ENCODE measurements around the gene KCMF1. TPM values are rescaled to one million over a fixed set of nuclear protein-coding genes. Genes with fewer than 3 reads are reported as not detected.

KCMF1 gene
- total and polyA plus RNA-seq, 2 donors (not counting 1 experiment from before 2014, with no cell fraction given) = 43.7 to 81.5 TPM

GRCh38 chr2:85011747-85012146, 40.8 kb downstream of the KCMF1 start:
- Histone ChIP-seq H2AFZ (ENCODE audit: insufficient read depth, low read depth, low read length, poor library complexity, severe bottlenecking) (no peak overlapping the region), H3K4me3 (ENCODE audit: control extremely low read depth in 1 of 5, extremely low read depth in 1 of 5, insufficient read depth in 1 of 5, low read depth in 2 of 5, low read length in 4 of 5) (no peak overlapping the region), H3K36me3 (replicated peaks in 1 of 2; ENCODE audit: control extremely low read depth in 1 of 2, control insufficient read depth in 1 of 2, extremely low read depth in 1 of 2, insufficient read depth in 2 of 2, low read length in 1 of 2) (peaks cover 0 to 6% of the 10 kb centered on the region in 2 experiments), H3K9me3 (ENCODE audit: control extremely low read depth in 1 of 3, control insufficient read depth in 2 of 3, insufficient read depth in 1 of 3, low read length in 2 of 3) (no peaks in the 10 kb centered on the region), H3K4me2 (replicated peaks; ENCODE audit: low read depth, low read length, poor library complexity, severe bottlenecking) (no peak overlapping the region), H3K9ac (ENCODE audit: low read length) (no peak overlapping the region), H4K20me1 (ENCODE audit: control insufficient read depth, insufficient read depth, low read length, poor library complexity, severe bottlenecking) (peaks cover 34% of the 10 kb centered on the region), H3K79me2 (ENCODE audit: control insufficient read depth, insufficient read depth, low read length) (peaks cover 97% of the 10 kb centered on the region), H3K4me1 (ENCODE audit: control insufficient read depth in 2 of 2, insufficient read depth in 2 of 2, low read length in 2 of 2) (peaks cover 46 to 56% of the 10 kb centered on the region in 2 donors), H3K27ac (ENCODE audit: low read length in 2 of 2) (no peak overlapping the region), H3K27me3 (replicated peaks in 1 of 4; ENCODE audit: control extremely low read depth in 1 of 4, control insufficient read depth in 3 of 4, insufficient read depth in 4 of 4, low read length in 3 of 4) (no peaks in the 10 kb centered on the region)
- no peak overlapping the region for H3K4me3 Mint-ChIP-seq
- H3K4me1 Mint-ChIP-seq = peaks cover 74% of the 10 kb centered on the region
- TF ChIP-seq CTCF (IDR thresholded peaks at IDR 0.05) (no peak), EZH2 (IDR thresholded peaks at IDR 0.05; ENCODE audit: borderline replicate concordance, insufficient read depth, low read depth, low read length, poor library complexity, severe bottlenecking) (no peak)
- DNase-seq = no peak
- no peak overlapping the region for H3K27ac Mint-ChIP-seq
- ATAC-seq (ENCODE audit: low read depth) = no peak
- H3K27me3 Mint-ChIP-seq = no peaks in the 10 kb centered on the region
- CTCF ChIA-PET = interaction anchor here (0.6 kb wide), 1 partner anchor 42 kb away, joined by 4 read pairs; no protein-coding TSS in a partner anchor
- 100% methylated on average over 1 of the region's 3 CpGs for WGBS (ENCODE audit: insufficient coverage)
- peaks cover 4% of the 10 kb centered on the region for H3K9me3 Mint-ChIP-seq (ENCODE audit: insufficient read depth)
- intact Hi-C loops (cut with micrococcal nuclease) = no loop called here
- POLR2A ChIA-PET = no interaction called here

- Histone ChIP-seq H3K9ac (ENCODE audit: low read length) (no peak overlapping the region), H3K36me3 (replicated peaks in 1 of 2; ENCODE audit: control extremely low read depth in 1 of 2, control insufficient read depth in 1 of 2, extremely low read depth in 1 of 2, insufficient read depth in 2 of 2, low read length in 1 of 2) (peaks cover 0 to 4% of the 10 kb centered on the region in 2 experiments), H3K4me2 (replicated peaks; ENCODE audit: low read depth, low read length, poor library complexity, severe bottlenecking) (no peak overlapping the region), H3K4me1 (ENCODE audit: control insufficient read depth in 2 of 2, insufficient read depth in 2 of 2, low read length in 2 of 2) (peaks cover 45 to 58% of the 10 kb centered on the region in 2 donors), H4K20me1 (ENCODE audit: control insufficient read depth, insufficient read depth, low read length, poor library complexity, severe bottlenecking) (peaks cover 30% of the 10 kb centered on the region), H3K9me3 (ENCODE audit: control extremely low read depth in 1 of 3, control insufficient read depth in 2 of 3, insufficient read depth in 1 of 3, low read length in 2 of 3) (no peaks in the 10 kb centered on the region), H3K27me3 (replicated peaks in 1 of 4; ENCODE audit: control extremely low read depth in 1 of 4, control insufficient read depth in 3 of 4, insufficient read depth in 4 of 4, low read length in 3 of 4) (no peaks in the 10 kb centered on the region), H3K79me2 (ENCODE audit: control insufficient read depth, insufficient read depth, low read length) (peaks cover 97% of the 10 kb centered on the region), H3K27ac (ENCODE audit: low read length in 2 of 2) (peak overlapping the region in 1 of 2 donors; percentile 29), H3K4me3 (ENCODE audit: control extremely low read depth in 1 of 5, extremely low read depth in 1 of 5, insufficient read depth in 1 of 5, low read depth in 2 of 5, low read length in 4 of 5) (no peak overlapping the region), H2AFZ (ENCODE audit: insufficient read depth, low read depth, low read length, poor library complexity, severe bottlenecking) (no peak overlapping the region)
- Mint-ChIP-seq H3K27me3 (no peaks in the 10 kb centered on the region), H3K9me3 (ENCODE audit: insufficient read depth) (peaks cover 4% of the 10 kb centered on the region), H3K4me1 (peaks cover 72% of the 10 kb centered on the region), H3K27ac (no peak overlapping the region), H3K4me3 (no peak overlapping the region)
- intact Hi-C loops (cut with micrococcal nuclease) = no loop called here
- TF ChIP-seq EZH2 (IDR thresholded peaks at IDR 0.05; ENCODE audit: borderline replicate concordance, insufficient read depth, low read depth, low read length, poor library complexity, severe bottlenecking) (no peak), CTCF (IDR thresholded peaks at IDR 0.05) (no peak)
- DNase-seq = no peak
- ATAC-seq (ENCODE audit: low read depth) = no peak
- 82% methylated on average over 2 of the region's 4 CpGs for WGBS (ENCODE audit: insufficient coverage)
- POLR2A ChIA-PET = no interaction called here
- CTCF ChIA-PET = no interaction called here
These were observed 41.5 kb downstream of the KCMF1 start for GRCh38 chr2:85012431-85012830.
